Measurements from ENCODE around the gene PAX6. TPM values are rescaled to one million over a fixed set of nuclear protein-coding genes. Genes with fewer than 3 reads are reported as not detected.

PAX6 gene
- polyA plus RNA-seq, 1 donor (not counting 4 experiments of a cell fraction or from before 2014, with no cell fraction given) = 0.12 TPM

DNA sequence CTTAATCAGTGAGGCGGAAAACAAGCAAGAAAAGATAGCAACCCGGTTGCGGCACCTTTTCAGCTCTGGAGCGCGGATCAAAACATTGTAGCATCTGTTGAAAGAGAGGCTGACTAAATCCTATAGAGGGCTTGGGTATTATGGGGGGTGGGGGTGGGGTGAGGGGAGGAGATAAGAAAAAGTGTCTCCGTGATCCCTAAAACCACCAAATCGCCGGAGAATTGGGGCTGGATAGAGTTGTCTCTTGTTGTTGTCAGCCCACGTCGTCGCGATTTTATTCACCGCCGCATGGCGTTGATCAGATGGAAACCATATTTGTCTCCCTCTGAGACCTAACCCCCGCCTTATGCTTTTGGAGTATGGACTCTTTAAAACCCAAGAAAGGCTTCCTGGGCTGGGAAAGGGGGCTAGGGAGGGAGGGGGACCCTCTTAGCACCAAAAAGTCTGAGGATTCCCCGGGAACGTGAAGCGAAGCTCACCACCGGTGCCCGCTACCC is 13.0 kb downstream of the PAX6 start:
- H3K4me1 ChIP-seq (ENCODE audit: control insufficient read depth, extremely low read depth, insufficient read depth, low read length) = peaks cover 4% of the 10 kb centered on the region
- H4K20me1 ChIP-seq (ENCODE audit: control insufficient read depth, extremely low read depth, insufficient read depth, low read length) = no peaks in the 10 kb centered on the region
- TF ChIP-seq EZH2 (IDR thresholded peaks at IDR 0.05; ENCODE audit: low read length) (no peak), CTCF (optimal IDR thresholded peaks at IDR 0.05 in 1 of 3, IDR thresholded peaks at IDR 0.05 in 1 of 3, conservative IDR thresholded peaks at IDR 0.05 in 1 of 3; ENCODE audit: extremely low read depth in 1 of 3, insufficient read depth in 2 of 3, low read length in 3 of 3) (no peak)
- dilution Hi-C loops (cut with MboI; ENCODE audit: extremely low pct_ligation_motif_present, low sequenced_read_pairs) = no loop called here
- H3K79me2 ChIP-seq (ENCODE audit: control insufficient read depth, insufficient read depth, low read length) = no peaks in the 10 kb centered on the region
- no peak overlapping the region for H3K4me3 ChIP-seq (ENCODE audit: control insufficient read depth in 2 of 3, extremely low read depth in 1 of 3, insufficient read depth in 2 of 3, low read depth in 1 of 3, low read length in 3 of 3)
- H3K36me3 ChIP-seq (ENCODE audit: control insufficient read depth in 2 of 2, extremely low read depth in 1 of 2, insufficient read depth in 2 of 2, low read length in 2 of 2) = no peaks in the 10 kb centered on the region
- H3K4me2 ChIP-seq (ENCODE audit: control insufficient read depth, extremely low read depth, insufficient read depth, low read depth, low read length) = peak overlapping the region; percentile 58
- peaks cover 70% of the 10 kb centered on the region for H3K27me3 ChIP-seq (ENCODE audit: control insufficient read depth, extremely low read depth, insufficient read depth, low read length)
- H3K9me1 ChIP-seq (ENCODE audit: control insufficient read depth, extremely low read depth, insufficient read depth, low read length) = no peaks in the 10 kb centered on the region
- no peaks in the 10 kb centered on the region for H3K9me3 ChIP-seq (ENCODE audit: control insufficient read depth, low read depth, low read length)
- H3K9ac ChIP-seq (ENCODE audit: control insufficient read depth, extremely low read depth, insufficient read depth, low read length) = no peak overlapping the region
- H2AFZ ChIP-seq (ENCODE audit: control insufficient read depth, low read length) = no peak overlapping the region
- no peak for FAIRE-seq
- DNase-seq (ENCODE audit: low read depth, low spot score) = no peak
- no peak overlapping the region for H3K27ac ChIP-seq (ENCODE audit: control insufficient read depth, insufficient read depth, low read length)

GRCh38 chr11:31797190-31798056 is 13.7 kb downstream of the PAX6 start:
- FAIRE-seq (no peak), DNase-seq (ENCODE audit: low read depth, low spot score) (no peak)
- TF ChIP-seq EZH2 (IDR thresholded peaks at IDR 0.05; ENCODE audit: low read length) = peak; percentile 82
- no peak for TF ChIP-seq CTCF (optimal IDR thresholded peaks at IDR 0.05 in 1 of 3, IDR thresholded peaks at IDR 0.05 in 1 of 3, conservative IDR thresholded peaks at IDR 0.05 in 1 of 3; ENCODE audit: extremely low read depth in 1 of 3, insufficient read depth in 2 of 3, low read length in 3 of 3)
- H3K4me1 ChIP-seq (ENCODE audit: control insufficient read depth, extremely low read depth, insufficient read depth, low read length) = peaks cover 4% of the 10 kb centered on the region
- no peaks in the 10 kb centered on the region for H3K36me3 ChIP-seq (ENCODE audit: control insufficient read depth in 2 of 2, extremely low read depth in 1 of 2, insufficient read depth in 2 of 2, low read length in 2 of 2)
- H4K20me1 ChIP-seq (ENCODE audit: control insufficient read depth, extremely low read depth, insufficient read depth, low read length) = no peaks in the 10 kb centered on the region
- H3K9me1 ChIP-seq (ENCODE audit: control insufficient read depth, extremely low read depth, insufficient read depth, low read length) = no peaks in the 10 kb centered on the region
- dilution Hi-C loops (cut with MboI; ENCODE audit: extremely low pct_ligation_motif_present, low sequenced_read_pairs) = no loop called here
- H3K9ac ChIP-seq (ENCODE audit: control insufficient read depth, extremely low read depth, insufficient read depth, low read length) = no peak overlapping the region
- peaks cover 63% of the 10 kb centered on the region for H3K27me3 ChIP-seq (ENCODE audit: control insufficient read depth, extremely low read depth, insufficient read depth, low read length)
- H3K4me3 ChIP-seq (ENCODE audit: control insufficient read depth in 2 of 3, extremely low read depth in 1 of 3, insufficient read depth in 2 of 3, low read depth in 1 of 3, low read length in 3 of 3) = no peak overlapping the region
- no peaks in the 10 kb centered on the region for H3K9me3 ChIP-seq (ENCODE audit: control insufficient read depth, low read depth, low read length)
- H3K4me2 ChIP-seq (ENCODE audit: control insufficient read depth, extremely low read depth, insufficient read depth, low read depth, low read length) = peak overlapping the region; percentile 58
- no peak overlapping the region for H2AFZ ChIP-seq (ENCODE audit: control insufficient read depth, low read length)
- no peak overlapping the region for H3K27ac ChIP-seq (ENCODE audit: control insufficient read depth, insufficient read depth, low read length)
- H3K79me2 ChIP-seq (ENCODE audit: control insufficient read depth, insufficient read depth, low read length) = no peaks in the 10 kb centered on the region

All from keratinocyte (primary cell).